ENCODE results near the gene BCL11B. TPM values are rescaled to one million over a fixed set of nuclear protein-coding genes. Genes with fewer than 3 reads are reported as not detected.

Gene BCL11B
- total and polyA plus RNA-seq, 9 of the 15 experiments (the other 6 are each of a cell fraction or from before 2014, with no cell fraction given): 0.09 TPM; not detected in 8

- Histone ChIP-seq H3K36me3 (ENCODE audit: control insufficient read depth, insufficient read depth, low read length) (no peaks in the 10 kb centered on the region), H4K20me1 (replicated peaks; ENCODE audit: control insufficient read depth, insufficient read depth, low read length) (no peaks in the 10 kb centered on the region), H3K4me3 (no peak overlapping the region), H3K79me2 (ENCODE audit: control insufficient read depth, insufficient read depth, low read length) (no peaks in the 10 kb centered on the region), H3K9me3 (replicated peaks; ENCODE audit: control insufficient read depth, insufficient read depth, low read depth, low read length) (no peaks in the 10 kb centered on the region), H3K27me3 (ENCODE audit: control insufficient read depth in 2 of 2, insufficient read depth in 2 of 2, low read length in 2 of 2) (peaks cover 0 to 13% of the 10 kb centered on the region in 2 experiments; a peak in 3 of 5 replicates), H3K4me1 (replicated peaks in 1 of 2; ENCODE audit: control insufficient read depth in 2 of 2, insufficient read depth in 2 of 2, low read length in 2 of 2) (no peaks in the 10 kb centered on the region; a peak in 1 of 5 replicates), H3K27ac (ENCODE audit: extremely low read depth, low read depth, low read length) (no peak overlapping the region), H3K9me1 (ENCODE audit: control insufficient read depth, insufficient read depth, low read length) (no peaks in the 10 kb centered on the region), H3K4me2 (ENCODE audit: insufficient read depth, low read length) (no peak overlapping the region), H2AFZ (ENCODE audit: low read depth, low read length) (no peak overlapping the region), H3K9ac (ENCODE audit: insufficient read depth in 1 of 2, low read depth in 2 of 2, low read length in 2 of 2) (no peak overlapping the region)
- CTCF ChIA-PET (ENCODE audit: low intra/inter-chr PET ratio): no interaction called here
- TF ChIP-seq ZBTB5 (IDR thresholded peaks at IDR 0.05) (no peak), MBD1 (CRISPR knock-in tag; IDR thresholded peaks at IDR 0.05) (no peak)
- intact Hi-C loops (cut with micrococcal nuclease) (no loop called here), in situ Hi-C loops (cut with MboI) (no loop called here)
- POLR2A ChIA-PET: interaction anchor here (0.6 kb wide), 2 partner anchors 9 to 13 kb away, joined by 3 read pairs; no protein-coding TSS in a partner anchor
- BruUV-seq (replicated peaks): no TSS peak
- WGBS (ENCODE audit: insufficient coverage, low coverage, missing lambda C conversion rate): 1% methylated on average over 8 of the region's 9 CpGs
- ATAC-seq: no peak
- no peak for FAIRE-seq
- no peak for DNase-seq (ENCODE audit: extremely low read depth in 1 of 4, low spot score in 3 of 4)
Observed at GRCh38 chr14:99314623-99315022, 42.6 kb upstream of the BCL11B start.
